H9 (cell line): ENCODE data around the gene ROCK2. TPM values are rescaled to one million over a fixed set of nuclear protein-coding genes. Genes with fewer than 3 reads are reported as not detected.
A peak's percentile ranks its signal among the peaks of the same experiment; 100 is the strongest.

Source experiments
- DNase-seq: peaks from one replicate; pipeline ENCODE4 v3.0.0-alpha.2; 2017
- H2AFZ ChIP-seq: one replicate; pipeline ENCODE4 v1.6.1; 2013; ENCODE audit warnings: mild to moderate bottlenecking, low read length, control low read depth, moderate library complexity
- H2AK5ac ChIP-seq: 2 replicates; pipeline ENCODE4 v1.6.1; 2013; ENCODE audit warnings: low read length, control low read depth, mixed read lengths; ENCODE audit not compliant: insufficient read length
- H2BK120ac ChIP-seq: one replicate; pipeline ENCODE4 v1.6.1; 2013; ENCODE audit warnings: low read depth, mild to moderate bottlenecking, low read length, control low read depth, inconsistent platforms; ENCODE audit not compliant: poor library complexity, severe bottlenecking
- H2BK12ac ChIP-seq: 2 replicates; pipeline ENCODE4 v1.6.1; 2013; ENCODE audit warnings: low read length, control low read depth, mixed read lengths, low read depth; ENCODE audit not compliant: insufficient read length
- H2BK15ac ChIP-seq: 2 replicates; pipeline ENCODE4 v1.6.1; 2013; ENCODE audit warnings: low read depth, low read length, control low read depth
- H2BK20ac ChIP-seq: one replicate; pipeline ENCODE4 v1.6.1; 2013; ENCODE audit warnings: low read depth, mild to moderate bottlenecking, low read length, control low read depth, inconsistent platforms; ENCODE audit not compliant: poor library complexity, severe bottlenecking
- H2BK5ac ChIP-seq: 2 replicates; pipeline ENCODE4 v1.6.1; 2013; ENCODE audit warnings: low read length, control low read depth, mixed read lengths; ENCODE audit not compliant: insufficient read length
- H3K14ac ChIP-seq: 2 replicates; pipeline ENCODE4 v1.6.1; 2013; ENCODE audit warnings: low read length, control low read depth; ENCODE audit not compliant: insufficient read depth
- H3K18ac ChIP-seq: 2 replicates; pipeline ENCODE4 v1.6.1; 2013; ENCODE audit warnings: low read depth, mild to moderate bottlenecking, mixed read lengths, low read length, control low read depth; ENCODE audit not compliant: insufficient read length
- H3K23ac ChIP-seq: 2 replicates; pipeline ENCODE4 v1.6.1; 2013; ENCODE audit warnings: low read length, control low read depth, mixed read lengths, low read depth; ENCODE audit not compliant: insufficient read length
- H3K23me2 ChIP-seq: 2 replicates; pipeline ENCODE4 v1.6.1; 2013; ENCODE audit warnings: low read depth, mild to moderate bottlenecking, mixed read lengths, low read length, control low read depth; ENCODE audit not compliant: insufficient read length, poor library complexity, severe bottlenecking
- H3K27ac ChIP-seq: 2 replicates; pipeline ENCODE4 v1.5.1; 2013; ENCODE audit warnings: low read length, control low read depth, mixed read lengths, low read depth; ENCODE audit not compliant: insufficient read length
- H3K27me3 ChIP-seq: 2 replicates; pipeline ENCODE4 v1.6.1; 2013; ENCODE audit warnings: low read length, control low read depth, inconsistent platforms; ENCODE audit not compliant: insufficient read depth
- H3K4ac ChIP-seq: 2 replicates; pipeline ENCODE4 v1.6.1; 2013; ENCODE audit warnings: low read depth, mild to moderate bottlenecking, control low read depth, inconsistent platforms, low read length, moderate library complexity
- H3K4me1 ChIP-seq: 2 replicates; pipeline ENCODE4 v1.6.1; 2013; ENCODE audit warnings: low read length, control low read depth, inconsistent platforms; ENCODE audit not compliant: insufficient read depth
- H3K4me2 ChIP-seq: 2 replicates; pipeline ENCODE4 v1.6.1; 2013; ENCODE audit warnings: low read length, control low read depth, mixed read lengths; ENCODE audit not compliant: insufficient read length, insufficient read depth
- H3K56ac ChIP-seq: 2 replicates; pipeline ENCODE4 v1.6.1; 2013; ENCODE audit warnings: low read depth, mild to moderate bottlenecking, mixed read lengths, low read length, control low read depth; ENCODE audit not compliant: insufficient read length
- H3K79me1 ChIP-seq: 2 replicates; pipeline ENCODE4 v1.6.1; 2013; ENCODE audit warnings: low read depth, mild to moderate bottlenecking, moderate library complexity, low read length, control low read depth, inconsistent platforms; ENCODE audit not compliant: insufficient read depth, poor library complexity, severe bottlenecking
- H3K79me2 ChIP-seq: 2 replicates; pipeline ENCODE4 v1.6.1; 2013; ENCODE audit warnings: low read length, control low read depth, inconsistent platforms; ENCODE audit not compliant: insufficient read depth
- H3K9ac ChIP-seq: 2 replicates; pipeline ENCODE4 v1.6.1; 2013; ENCODE audit warnings: low read length, control low read depth, mixed read lengths; ENCODE audit not compliant: insufficient read length; ENCODE audit errors: extremely low read depth
- H3K9me3 ChIP-seq: one replicate; pipeline ENCODE4 v1.6.1; 2013; ENCODE audit warnings: low read depth, low read length, inconsistent platforms; ENCODE audit not compliant: control insufficient read depth
- H3T11ph ChIP-seq: one replicate; pipeline ENCODE4 v1.6.1; 2013; ENCODE audit warnings: mild to moderate bottlenecking, low read length, control low read depth, inconsistent platforms
- H4K20me1 ChIP-seq: one replicate; pipeline ENCODE4 v1.6.1; 2013; ENCODE audit not compliant: control insufficient read depth, insufficient read length, insufficient read depth
- H4K5ac ChIP-seq: 2 replicates; pipeline ENCODE4 v1.6.1; 2013; ENCODE audit warnings: low read depth, mild to moderate bottlenecking, mixed read lengths, low read length, control low read depth; ENCODE audit not compliant: insufficient read length
- H4K8ac ChIP-seq: replicated peaks from 2 replicates; pipeline ENCODE4 v1.6.1; 2013; ENCODE audit warnings: low read length, control low read depth, mixed read lengths, low read depth; ENCODE audit not compliant: insufficient read length
- H4K91ac ChIP-seq: 2 replicates; pipeline ENCODE4 v1.6.1; 2013; ENCODE audit warnings: low read depth, mild to moderate bottlenecking, moderate library complexity, mixed read lengths, low read length, control low read depth; ENCODE audit not compliant: insufficient read length
- H3K27ac Mint-ChIP-seq, 3 experiments: 2 replicates in 2 of 3; 3 replicates in 1 of 3; pipeline ENCODE4 v1.8.0; 2020 to 2021; ENCODE audit warnings: mixed read lengths in 3 of 3, mild to moderate bottlenecking in 1 of 3, moderate library complexity in 1 of 3
- H3K27me3 Mint-ChIP-seq: 2 replicates; pipeline ENCODE4 v1.8.0; 2021; ENCODE audit warnings: low read depth, mild to moderate bottlenecking, moderate library complexity, mixed read lengths
- H3K36me3 Mint-ChIP-seq, 3 experiments: 2 replicates in 2 of 3; 3 replicates in 1 of 3; pipeline ENCODE4 v1.8.0; 2020 to 2021; ENCODE audit warnings: low read depth in 3 of 3, mixed read lengths in 3 of 3; ENCODE audit not compliant: insufficient read depth in 1 of 3
- H3K4me1 Mint-ChIP-seq, 2 experiments: 2 replicates each; pipeline ENCODE4 v1.8.0; 2020; ENCODE audit warnings: mixed read lengths in 2 of 2
- H3K4me3 Mint-ChIP-seq, 2 experiments: 2 replicates in 1 of 2; 3 replicates in 1 of 2; pipeline ENCODE4 v1.8.0; 2020 to 2021; ENCODE audit warnings: mild to moderate bottlenecking in 2 of 2, mixed read lengths in 2 of 2, moderate library complexity in 1 of 2
- H3K9me3 Mint-ChIP-seq, 2 experiments: 2 replicates in 1 of 2; 3 replicates in 1 of 2; pipeline ENCODE4 v1.8.0; 2020; ENCODE audit warnings: mild to moderate bottlenecking in 2 of 2, mixed read lengths in 2 of 2, moderate library complexity in 1 of 2
- WGBS: extraction: QIAGEN DNeasy Blood & Tissue Kit; methylation state at CpG from one replicate; pipeline ENCODE4 v1.1.7; 2013; ENCODE audit warnings: missing lambda C conversion rate, low lambda C conversion rate, mixed read lengths; ENCODE audit not compliant: insufficient read length; ENCODE audit errors: extremely low coverage; 5-methylcytosine and 5-hydroxymethylcytosine counted together
- total RNA-seq: library from RNA; stranded (reverse); gene quantifications from 2 replicates; pipeline ENCODE4 v1.2.1, GENCODE V29; 2021
- TF ChIP-seq, protein P1 (sequence below): fragments of 200-600 bp; sonication (generic); conservative IDR thresholded peaks from 3 replicates; pipeline ENCODE4 v1.8.0; 2021; ENCODE audit warnings: antibody characterized with exemption, mild to moderate bottlenecking

Gene ROCK2
- total RNA-seq, 1 experiment from 2014 or later, result 33.2 TPM

DNA sequence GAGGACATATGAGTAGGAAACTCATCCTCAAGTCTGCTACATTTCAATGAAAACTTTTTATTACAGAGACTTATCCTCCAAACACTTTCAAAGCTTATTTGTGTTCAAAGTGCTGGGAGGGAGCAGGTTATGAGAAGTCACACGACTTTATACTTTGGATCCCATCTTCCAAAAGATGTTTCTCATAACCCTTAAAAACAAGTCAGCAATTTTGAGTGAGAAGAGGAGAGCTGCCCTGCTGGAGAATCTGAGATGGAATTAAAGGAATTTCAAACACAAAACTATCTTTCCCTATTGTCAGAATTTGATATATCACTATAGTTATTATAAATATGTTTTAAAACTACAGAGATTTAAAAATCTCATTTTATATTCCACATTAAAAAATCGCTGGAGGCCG is 45.8 kb downstream of the ROCK2 start:
- no peak overlapping the region for H3K18ac ChIP-seq
- H3K9me3 ChIP-seq, result no peaks in the 10 kb centered on the region
- no peak overlapping the region for H2BK12ac ChIP-seq
- H2BK120ac ChIP-seq, result no peak overlapping the region
- H3K27me3 Mint-ChIP-seq, result no peaks in the 10 kb centered on the region
- H2BK20ac ChIP-seq, result no peak overlapping the region
- no peak overlapping the region for H4K8ac ChIP-seq
- H3K4me1 Mint-ChIP-seq, result peaks cover 12% of the 10 kb centered on the region in 2 experiments
- no peak overlapping the region for H4K5ac ChIP-seq
- DNase-seq, result no peak
- no peak overlapping the region for H2AFZ ChIP-seq
- H3K23ac ChIP-seq, result no peak overlapping the region
- H3K23me2 ChIP-seq, result no peaks in the 10 kb centered on the region
- H3K9ac ChIP-seq, result no peak overlapping the region
- no peak overlapping the region for H3K27ac ChIP-seq
- no peak overlapping the region for H3T11ph ChIP-seq
- H4K91ac ChIP-seq, result no peak overlapping the region
- WGBS, result no CpG with 5 or more reads among the region's 3 CpGs
- no peak overlapping the region for H2AK5ac ChIP-seq
- no peaks in the 10 kb centered on the region for H4K20me1 ChIP-seq
- no peaks in the 10 kb centered on the region for H3K9me3 Mint-ChIP-seq
- no peak overlapping the region for H3K56ac ChIP-seq
- peak overlapping the region in 1 of 3 experiments; percentile 4; a peak in 1 of 7 replicates for H3K27ac Mint-ChIP-seq
- H3K4ac ChIP-seq, result no peak overlapping the region
- peaks cover 2% of the 10 kb centered on the region for H3K79me1 ChIP-seq
- H3K4me3 Mint-ChIP-seq, result no peak overlapping the region
- no peaks in the 10 kb centered on the region for H3K4me1 ChIP-seq
- TF ChIP-seq, protein P1, sequence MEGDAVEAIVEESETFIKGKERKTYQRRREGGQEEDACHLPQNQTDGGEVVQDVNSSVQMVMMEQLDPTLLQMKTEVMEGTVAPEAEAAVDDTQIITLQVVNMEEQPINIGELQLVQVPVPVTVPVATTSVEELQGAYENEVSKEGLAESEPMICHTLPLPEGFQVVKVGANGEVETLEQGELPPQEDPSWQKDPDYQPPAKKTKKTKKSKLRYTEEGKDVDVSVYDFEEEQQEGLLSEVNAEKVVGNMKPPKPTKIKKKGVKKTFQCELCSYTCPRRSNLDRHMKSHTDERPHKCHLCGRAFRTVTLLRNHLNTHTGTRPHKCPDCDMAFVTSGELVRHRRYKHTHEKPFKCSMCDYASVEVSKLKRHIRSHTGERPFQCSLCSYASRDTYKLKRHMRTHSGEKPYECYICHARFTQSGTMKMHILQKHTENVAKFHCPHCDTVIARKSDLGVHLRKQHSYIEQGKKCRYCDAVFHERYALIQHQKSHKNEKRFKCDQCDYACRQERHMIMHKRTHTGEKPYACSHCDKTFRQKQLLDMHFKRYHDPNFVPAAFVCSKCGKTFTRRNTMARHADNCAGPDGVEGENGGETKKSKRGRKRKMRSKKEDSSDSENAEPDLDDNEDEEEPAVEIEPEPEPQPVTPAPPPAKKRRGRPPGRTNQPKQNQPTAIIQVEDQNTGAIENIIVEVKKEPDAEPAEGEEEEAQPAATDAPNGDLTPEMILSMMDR, result no peak
- H3K79me2 ChIP-seq, result peaks cover 2% of the 10 kb centered on the region; the same call in 1 of the 2 replicates
- no peak overlapping the region for H2BK5ac ChIP-seq
- H2BK15ac ChIP-seq, result no peak overlapping the region
- no peaks in the 10 kb centered on the region for H3K36me3 Mint-ChIP-seq
- no peak overlapping the region for H3K14ac ChIP-seq
- H3K27me3 ChIP-seq, result no peaks in the 10 kb centered on the region
- H3K4me2 ChIP-seq, result no peak overlapping the region
